UCSD-AML1 (cell line): ENCODE results near the gene ZNF415.
"Not testable (repeated sequence)": the region's sequence is repeated elsewhere in the genome, so short reads cannot be mapped to it uniquely, and the experiment has no call there.

Source experiments
- DNase-seq: peaks from one replicate; lab custom pipeline; 2025; ENCODE audit not compliant: unreplicated experiment; lab: John Stamatoyannopoulos, UW

ZNF415 gene

DNA sequence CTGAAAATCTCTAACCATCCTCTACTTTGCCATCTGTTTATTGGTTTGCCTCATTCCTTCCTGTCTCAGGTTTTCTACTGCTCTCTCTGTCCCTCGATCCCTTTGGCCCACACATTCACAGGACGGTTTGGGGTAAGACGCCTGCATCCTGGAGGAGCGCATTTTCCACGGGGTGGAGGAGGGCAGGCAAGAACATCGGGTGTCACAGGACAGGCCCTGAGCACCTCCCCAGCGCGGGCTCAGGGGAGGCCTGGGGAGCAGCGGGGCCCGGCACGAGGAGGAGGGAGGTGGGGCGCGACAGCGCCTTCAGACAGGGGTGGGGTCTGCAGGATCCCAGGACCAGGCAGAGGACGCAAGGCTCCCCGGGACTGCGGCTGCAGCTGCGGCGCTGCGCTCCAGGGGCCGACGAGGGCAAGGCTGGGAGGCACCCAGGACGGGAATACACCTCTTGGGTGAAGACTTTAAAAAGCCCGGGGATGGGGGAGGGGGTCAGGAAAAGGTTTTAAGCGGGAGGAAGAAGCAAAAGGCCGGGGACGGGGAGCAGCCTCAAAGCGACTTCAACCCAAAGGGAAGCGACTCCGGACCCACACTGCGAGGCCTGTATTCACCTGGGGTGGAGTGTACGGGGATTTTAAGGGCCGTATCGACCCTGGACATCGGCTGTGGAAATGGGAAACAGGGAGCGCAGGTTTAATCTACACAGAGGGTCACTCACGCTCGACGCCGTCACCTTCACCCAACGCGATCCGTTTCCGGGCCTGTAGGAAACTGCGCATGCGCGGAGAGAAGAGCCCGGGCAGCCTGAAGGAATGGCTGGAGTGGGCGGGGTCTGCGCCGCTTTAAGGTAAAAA lies at the start of gene ZNF415:
ZNF415 (minus strand) TSS at position 770 of the 851 bp plus-strand sequence. CDS start 10,234 bp downstream, outside the sequence.
- DNase-seq, result no peak

DNA sequence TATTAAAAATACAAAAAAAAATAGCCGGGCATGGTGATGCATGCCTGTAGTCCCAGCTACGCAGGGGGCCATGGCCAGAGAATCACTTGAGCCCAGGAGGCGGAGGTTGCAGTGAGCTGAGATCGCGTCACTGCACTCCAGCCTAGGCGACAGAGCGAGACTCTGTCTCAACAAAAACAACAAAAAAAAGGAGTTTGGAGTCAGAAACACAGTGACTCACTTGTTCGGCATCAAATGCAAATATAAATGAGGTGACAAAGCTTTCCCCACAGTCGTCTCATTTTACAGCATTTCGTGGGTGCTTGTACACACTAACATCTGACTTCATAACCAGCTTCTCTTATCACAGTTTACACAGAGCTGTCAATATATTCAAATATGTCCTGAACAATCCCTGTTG lies 49.5 kb upstream of the ZNF415 start:
- no peak for DNase-seq

DNA sequence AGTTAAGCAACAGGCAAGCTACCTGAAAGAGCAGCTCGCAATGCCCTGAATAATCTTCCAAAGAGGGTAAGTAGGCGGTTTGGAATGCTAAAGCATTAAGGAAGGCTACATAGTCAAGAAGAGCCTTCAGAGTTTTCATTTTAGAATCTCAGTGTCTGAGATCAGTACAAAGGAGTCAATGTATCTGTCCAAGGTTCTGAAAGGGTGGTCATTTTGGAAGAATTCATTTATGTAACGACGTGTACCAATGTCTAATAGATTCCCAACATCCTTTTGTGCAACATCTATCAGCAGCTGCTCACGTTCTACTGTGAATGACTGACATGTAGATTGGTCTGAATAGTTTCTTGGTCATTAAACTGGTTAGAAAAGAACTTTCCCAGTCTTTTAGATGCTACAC lies 45.3 kb upstream of the ZNF415 start:
- DNase-seq, result no peak

DNA sequence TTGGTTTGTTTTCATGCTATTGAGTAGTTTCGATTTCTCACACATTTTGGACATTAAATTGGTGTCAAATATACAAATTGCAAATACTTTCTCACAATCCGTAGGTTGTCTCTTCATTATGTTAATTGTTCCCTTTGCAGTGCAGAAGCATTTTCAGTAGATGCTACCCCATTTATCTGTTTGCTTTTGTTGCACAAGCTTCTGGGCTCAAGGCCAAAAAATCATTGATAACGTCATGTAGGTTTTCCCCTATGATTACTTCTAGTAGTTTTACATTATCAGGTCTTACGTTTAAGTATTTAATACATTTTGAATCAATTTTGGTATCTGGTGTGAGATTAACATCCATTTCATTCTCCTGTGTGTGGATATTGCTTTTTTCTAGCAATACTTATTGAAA lies 40.2 kb upstream of the ZNF415 start:
- DNase-seq, result no peak

DNA sequence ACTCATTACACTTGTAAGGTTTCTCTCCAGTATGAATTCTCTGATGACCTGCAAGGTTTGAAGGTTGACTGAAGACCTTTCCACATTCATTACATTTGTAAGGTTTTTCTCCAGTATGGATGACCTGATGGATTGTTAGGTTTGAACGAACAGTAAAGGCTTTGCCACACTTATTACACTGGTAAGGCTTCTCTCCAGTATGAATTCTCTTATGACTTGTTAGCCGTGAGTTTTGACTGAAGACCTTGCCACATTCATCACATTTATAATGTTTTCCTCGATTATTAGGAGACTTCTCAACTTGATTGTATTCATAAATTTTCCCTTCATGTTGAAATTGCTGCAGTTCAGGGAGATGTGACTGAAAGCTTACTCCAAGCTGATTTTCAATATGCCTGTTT lies 33.0 kb upstream of the ZNF415 start:
- DNase-seq, result no peak

DNA sequence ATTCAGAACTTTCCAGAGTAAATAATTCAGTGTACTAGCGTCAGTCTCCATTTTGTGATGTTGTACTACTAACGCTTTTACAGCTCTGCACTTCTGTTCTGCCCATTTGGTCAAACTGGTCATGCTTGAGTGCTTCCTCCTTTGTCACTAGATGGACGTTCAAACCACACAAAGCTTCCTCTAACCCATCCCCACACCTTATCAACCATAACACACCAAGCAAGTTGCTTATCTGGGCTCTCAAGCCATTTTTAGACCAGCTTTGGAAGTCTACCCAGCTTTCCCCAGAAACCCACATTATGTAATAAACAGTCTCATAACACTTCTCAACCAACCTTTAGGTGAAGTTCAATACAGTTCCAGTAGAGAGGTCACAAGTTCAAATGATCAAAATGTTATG lies 28.4 kb upstream of the ZNF415 start:
- DNase-seq, result no peak

DNA sequence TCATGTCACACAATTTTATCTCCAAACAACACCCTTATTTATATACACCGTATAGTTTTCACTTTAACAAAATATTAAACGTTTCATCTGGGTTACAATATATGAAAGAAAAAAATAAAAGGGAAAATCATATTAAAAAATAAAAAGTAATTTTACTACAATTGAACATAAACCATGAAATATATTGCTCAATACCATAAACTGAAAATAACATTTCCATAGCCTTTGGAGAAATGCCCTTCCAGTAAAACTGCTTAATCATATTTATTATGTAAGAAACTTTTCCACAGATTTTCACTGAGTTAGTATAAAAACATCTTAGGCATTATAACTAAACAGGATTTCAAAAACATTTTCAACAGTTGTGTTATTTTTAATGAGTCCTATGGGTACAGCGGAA lies 27.6 kb upstream of the ZNF415 start:
- no peak for DNase-seq

DNA sequence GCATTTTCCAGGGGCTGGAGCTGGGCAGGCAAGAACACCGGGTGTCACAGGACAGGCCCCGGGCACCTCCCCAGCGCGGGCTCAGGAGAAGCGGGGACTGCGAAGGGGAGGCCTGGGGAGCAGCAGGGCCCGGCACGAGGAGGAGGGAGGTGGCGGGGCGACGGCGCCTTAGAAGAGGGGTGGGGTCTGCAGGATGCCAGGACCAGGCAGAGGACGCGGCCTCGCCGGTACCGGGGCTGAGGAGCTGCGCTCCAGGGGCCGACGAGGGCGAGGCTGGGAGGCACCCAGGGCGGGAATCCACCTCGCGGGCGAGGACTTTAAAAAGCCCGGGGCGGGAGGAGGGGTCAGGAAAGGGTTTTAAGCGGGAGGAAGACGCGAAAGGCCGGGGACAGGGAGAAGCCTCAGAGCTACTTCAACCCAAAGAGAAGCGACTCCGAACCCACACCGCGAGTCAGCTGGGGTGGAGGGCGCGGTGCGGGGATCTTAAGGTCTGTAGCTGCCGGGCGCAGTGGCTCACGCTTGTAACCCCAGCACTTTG lies 25.5 kb upstream of the ZNF415 start:
- no peak for DNase-seq

DNA sequence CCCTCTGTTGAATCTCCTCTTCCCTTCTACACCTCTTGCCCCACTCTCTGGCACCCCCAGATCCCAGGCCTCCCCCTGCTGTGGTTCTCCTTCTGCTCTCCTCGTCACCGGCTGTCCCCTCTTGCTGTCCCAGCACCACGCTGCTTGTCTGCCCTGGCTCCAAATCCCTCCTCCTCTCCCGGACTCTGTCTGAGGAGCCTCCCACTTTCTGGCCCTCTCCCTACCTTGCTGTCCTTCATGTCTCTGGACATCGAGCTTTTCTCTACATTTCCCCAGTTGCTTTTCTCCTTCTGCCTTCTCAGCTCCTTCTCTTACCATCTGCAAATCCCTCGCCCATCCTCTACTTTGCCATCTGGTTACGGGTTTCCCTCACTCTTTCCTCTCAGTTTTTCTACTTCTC lies 24.9 kb upstream of the ZNF415 start:
- no peak for DNase-seq

DNA sequence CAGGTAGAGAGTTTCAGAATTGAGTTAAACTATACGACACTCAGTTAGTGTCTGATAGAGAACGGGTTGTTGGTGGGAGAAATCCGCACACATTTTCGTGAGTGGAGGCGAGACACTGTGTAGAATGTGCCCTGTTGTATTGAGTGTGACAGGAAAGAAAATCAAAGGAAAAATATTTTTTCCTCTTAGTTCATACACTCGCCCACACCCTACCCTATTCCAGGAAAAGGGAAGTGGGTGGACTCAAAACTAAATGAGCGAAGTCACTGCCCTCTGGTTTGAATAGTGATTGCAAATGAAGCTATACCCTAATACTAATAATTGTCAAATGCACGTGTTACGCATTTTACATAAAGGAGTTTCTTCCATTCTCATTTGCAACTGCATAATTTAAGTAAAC lies 24.1 kb upstream of the ZNF415 start:
- no peak for DNase-seq

DNA sequence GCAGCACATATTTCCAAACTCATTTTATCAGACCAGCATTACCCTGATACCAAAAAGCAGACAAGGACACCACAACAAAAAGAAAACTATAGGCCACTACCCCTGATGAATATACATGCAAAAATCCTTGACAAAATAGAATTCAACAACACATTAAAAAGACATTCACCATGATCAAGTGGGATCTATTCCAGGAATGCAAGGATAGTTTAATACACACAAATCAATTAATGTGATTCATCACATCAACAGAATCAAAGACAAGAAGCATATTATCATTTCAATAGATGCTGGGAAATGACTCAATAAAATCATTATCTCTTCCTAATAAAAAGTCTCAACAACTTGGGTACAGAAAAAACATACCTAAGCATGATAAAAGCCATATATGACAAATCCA lies 14.9 kb upstream of the ZNF415 start:
- no peak for DNase-seq

DNA sequence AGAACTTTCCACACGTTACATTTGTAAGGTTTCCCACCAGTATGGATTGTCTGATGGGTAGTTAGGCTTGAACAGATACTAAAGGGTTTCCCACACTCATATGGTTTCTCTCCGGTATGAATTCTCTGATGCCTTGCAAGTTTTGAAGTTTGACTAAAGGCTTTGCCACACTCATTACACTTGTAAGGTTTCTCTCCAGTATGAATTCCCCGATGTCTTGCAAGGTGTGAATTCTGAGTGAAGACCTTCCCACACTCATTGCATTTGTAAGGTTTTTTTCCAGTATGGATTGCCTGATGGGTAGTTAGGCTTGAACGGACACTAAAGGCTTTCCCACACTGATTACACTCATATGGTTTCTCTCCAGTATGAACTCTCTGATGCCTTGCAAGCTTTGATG lies 7.6 kb upstream of the ZNF415 start:
- DNase-seq, result no peak

DNA sequence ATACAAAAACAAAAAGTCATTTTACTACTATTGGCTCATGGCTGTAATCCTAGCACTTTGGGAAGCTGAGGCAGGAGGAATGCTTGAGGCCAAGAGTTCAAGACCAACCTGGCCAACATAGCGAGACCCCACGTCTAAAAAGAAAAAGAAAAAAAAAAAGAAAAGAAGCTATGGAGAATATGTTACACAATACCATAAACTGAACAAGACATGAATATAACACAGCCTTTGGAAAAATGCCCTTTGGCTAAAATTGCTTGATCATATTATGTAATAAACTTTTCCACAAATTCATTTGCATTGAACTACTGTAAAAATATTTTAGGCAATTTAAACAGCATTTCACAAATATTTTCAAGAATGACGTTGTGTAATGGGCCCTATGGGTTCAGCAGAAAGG lies 3.7 kb upstream of the ZNF415 start:
- DNase-seq, result no peak

DNA sequence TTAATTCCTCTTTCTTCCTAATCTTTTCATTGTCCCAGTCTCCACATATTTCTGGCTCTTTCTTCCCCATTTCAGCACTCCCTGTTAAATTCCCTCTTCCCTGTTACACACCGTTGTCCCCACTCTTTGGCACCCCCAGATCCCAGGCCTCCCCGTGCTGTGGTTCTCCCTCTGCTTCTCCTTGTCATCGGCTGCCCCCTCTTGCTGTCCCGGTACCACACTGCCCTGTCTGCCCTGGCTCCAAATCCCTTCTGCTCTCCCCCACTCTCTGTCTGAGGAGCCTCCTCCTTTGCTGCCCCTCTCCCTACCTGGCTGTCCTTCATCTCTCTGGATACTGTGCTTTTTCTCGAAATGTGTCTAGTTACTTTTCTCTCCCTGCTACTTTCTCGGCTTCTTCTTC lies 983 bp downstream of the ZNF415 start:
- no peak for DNase-seq

DNA sequence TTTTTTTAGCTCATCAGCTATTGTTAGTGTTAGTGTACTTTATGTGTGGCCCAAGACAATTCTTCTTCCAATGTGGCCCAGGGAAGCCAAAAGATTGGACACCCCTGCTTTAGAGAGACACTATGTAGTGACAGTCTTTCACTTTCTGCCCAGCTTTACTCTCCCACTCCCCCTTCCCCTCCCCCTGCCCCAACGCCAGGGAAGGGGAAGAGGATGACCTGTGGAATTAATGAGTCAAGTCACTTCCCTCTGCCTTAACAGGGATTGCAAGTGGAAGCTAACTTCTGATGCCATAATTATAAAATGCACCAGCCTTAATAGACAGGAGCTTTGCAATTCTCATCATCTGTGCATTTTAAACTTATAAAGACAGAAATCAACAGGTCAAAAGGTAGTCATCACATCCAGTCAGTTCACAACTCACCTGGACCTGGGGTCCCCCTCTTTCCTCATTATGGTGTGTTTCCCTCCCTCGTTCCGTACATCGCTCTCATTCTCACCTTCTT lies 1.6 kb downstream of the ZNF415 start:
- no peak for DNase-seq

DNA sequence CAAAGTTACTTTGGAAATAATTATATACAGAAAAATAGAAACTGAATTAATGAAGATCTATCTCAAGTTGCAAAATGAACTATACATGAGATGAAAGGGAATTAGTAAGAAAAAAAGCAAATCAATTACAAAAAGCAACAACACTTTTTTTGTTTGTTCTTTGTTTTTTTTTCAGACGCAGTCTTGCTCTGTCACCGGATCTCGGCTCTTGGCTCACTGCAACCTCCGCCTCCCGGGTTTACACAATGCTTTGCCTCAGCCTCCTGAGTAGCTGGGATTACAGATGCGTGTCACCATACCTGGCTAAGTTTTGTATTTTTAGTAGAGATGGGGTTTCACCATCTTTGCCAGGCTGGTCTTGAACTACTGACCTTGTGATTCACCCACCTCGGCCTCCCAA lies 2.2 kb downstream of the ZNF415 start:
- no peak for DNase-seq

DNA sequence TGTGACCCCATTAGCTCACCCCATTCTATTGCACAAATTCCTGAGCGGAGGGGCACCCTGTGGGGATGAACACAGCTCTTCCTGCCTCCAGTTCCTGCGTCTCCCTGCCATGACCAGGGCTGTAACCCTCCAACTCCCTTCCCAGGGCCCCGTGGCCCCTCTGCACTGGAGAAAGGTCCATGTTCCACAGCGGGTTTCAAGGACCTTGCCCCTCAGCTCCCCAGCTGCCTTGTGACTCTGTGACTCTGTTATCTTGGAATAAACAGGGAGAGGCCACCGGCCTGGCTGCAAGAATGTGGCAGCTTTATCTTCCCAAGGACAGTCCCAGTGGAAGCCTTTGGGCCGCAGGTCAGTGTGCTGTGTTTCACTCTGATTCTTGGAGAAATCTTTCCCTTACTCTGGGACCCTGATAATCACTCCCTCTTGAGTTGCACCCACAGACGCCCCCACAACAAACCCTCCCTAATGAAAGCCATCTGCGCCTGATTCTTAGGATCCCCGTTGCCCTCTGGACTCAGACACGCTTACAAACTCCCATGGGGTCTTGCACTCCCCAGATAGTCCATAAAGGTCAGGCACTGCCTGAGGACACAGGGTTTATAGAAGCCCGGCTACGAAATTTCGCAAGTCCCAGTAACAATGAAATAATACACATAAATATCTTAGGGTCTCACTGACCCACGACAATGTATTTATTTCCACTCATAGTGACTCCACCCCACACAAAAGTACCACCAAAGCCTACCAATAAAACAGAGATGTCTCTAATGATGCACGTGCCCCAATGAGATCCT lies 5.8 kb downstream of the ZNF415 start:
- DNase-seq, result not testable (repeated sequence)

DNA sequence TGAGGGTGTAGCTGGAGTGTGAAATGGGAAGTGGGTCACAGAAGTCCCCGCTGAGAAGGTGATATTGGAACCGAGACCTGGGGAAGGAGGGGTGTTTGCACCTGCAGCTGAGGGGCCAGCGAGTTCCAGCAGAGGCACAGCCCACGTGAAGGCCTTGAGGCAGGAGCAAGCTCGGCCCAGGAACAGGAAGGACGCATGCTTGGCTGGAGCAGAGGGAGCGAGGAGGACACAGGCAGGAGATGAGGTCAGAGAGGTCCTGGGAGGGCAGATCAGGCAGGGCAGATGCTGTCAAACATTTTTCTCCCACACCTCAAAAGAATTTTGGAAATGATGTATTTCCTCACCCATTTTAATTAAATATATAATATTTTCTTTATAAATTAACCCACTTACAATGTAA lies 9.3 kb downstream of the ZNF415 start:
- DNase-seq, result no peak

DNA sequence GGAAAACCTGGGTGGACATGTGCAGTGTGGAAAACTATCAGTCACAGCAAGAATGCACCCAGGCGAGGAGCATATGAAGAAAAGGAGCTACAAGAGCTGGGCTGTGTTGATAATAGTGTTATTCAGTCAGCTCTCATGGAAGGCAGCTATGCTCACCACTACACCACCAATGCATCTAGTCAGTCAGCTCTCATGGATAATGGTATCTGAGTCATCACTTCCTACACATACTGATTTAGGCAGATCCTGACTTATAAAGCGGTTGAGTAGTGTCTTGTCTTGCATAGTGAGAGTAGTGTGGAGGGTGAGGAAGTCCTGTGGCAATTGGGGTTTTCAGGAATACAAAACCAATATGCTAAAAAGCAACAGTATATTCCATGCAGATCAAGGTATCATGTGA lies 20.4 kb downstream of the ZNF415 start:
- DNase-seq, result no peak

DNA sequence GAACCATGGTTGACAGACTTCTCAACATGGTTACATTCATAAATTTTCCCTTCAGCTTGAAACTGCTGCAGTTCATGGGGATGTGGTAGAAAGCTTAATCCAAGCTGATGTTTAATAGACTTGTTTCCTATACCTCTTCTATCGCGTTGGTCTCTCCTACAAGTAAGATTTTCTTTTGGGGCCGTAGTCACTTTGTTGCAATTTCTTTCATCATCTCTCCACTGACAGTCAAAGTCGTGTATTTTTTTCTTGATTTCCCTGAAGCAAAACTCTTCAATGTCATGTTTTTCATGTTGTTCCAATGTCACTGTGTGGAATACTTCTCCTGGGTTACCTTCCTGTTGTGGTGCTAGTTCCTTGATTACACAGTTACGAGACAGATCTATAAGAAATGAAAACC lies 23.2 kb downstream of the ZNF415 start:
- DNase-seq, result no peak

DNA sequence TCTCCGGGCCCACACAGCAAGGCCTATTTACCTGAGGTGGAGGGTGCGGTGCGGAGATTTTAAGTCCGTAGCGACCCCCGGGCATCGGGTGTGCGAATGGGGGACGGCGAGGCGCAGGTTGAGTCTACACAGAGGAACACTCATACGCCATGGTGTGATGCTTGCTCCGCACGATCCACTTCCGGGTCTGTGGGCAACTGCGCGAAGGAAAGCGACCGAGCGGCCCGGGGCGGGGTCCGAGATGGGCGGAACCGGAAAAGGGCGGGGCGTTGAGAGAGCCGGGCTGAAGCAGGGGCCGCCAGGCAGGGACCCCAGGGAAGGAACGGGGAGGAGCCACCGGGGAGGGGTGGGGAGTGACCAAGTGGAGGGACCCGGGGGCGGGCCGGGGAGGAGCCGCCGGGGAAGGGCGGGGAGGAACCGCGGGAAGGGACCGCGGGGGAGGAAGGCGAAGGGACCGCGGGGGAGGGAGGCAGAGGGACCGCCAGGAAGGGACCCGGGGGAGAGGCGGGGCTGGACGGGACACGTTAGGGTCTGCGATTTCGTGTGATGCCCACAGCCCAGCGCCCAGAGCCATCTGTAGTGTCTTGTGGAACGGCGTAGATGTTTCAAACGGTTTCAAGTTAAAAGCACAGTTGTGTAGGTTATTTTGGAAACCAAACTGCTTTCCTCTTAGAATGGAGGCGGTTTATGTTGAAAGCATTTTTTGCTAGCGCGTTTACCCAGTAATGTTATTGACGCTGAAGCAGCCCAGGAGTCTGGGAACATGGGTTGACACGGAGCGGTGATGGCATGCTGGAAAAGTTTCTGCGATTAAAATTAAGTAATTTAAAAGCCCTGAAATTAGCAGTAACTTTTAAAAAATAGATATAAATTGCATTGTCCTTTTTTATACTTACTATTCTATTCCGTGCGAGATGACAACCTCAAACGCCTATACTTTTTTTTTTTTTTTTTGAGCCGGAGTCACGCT lies 29.2 kb downstream of the ZNF415 start, which contains the start of gene ZNF160:
ZNF160 (minus strand) TSS at position 189 of the 970 bp plus-strand sequence. CDS start 17,146 bp downstream, outside the sequence.
- DNase-seq, result peak; percentile 99
